ENCODE measurements around the gene KCNA5. TPM values are rescaled to one million over a fixed set of nuclear protein-coding genes. Genes with fewer than 3 reads are reported as not detected.

Gene KCNA5
- polyA plus RNA-seq, 1 donor from 2014 or later: not detected

GRCh38 chr12:5017638-5018348, 25.9 kb upstream of the KCNA5 start:
- Mint-ChIP-seq H3K4me1 (peaks cover 0 to 2% (median 0%) of the 10 kb centered on the region in 3 donors), H3K4me3 (no peak overlapping the region), H3K36me3 (no peaks in the 10 kb centered on the region), H3K9me3 (no peaks in the 10 kb centered on the region), H3K27me3 (peaks cover 17% of the 10 kb centered on the region), H3K27ac (no peak overlapping the region)

GRCh38 chr12:5018677-5019076, 25.0 kb upstream of the KCNA5 start:
- Mint-ChIP-seq H3K36me3 (no peaks in the 10 kb centered on the region), H3K27ac (no peak overlapping the region), H3K4me3 (no peak overlapping the region), H3K9me3 (no peaks in the 10 kb centered on the region), H3K4me1 (peaks cover 0 to 2% (median 0%) of the 10 kb centered on the region in 3 donors), H3K27me3 (peaks cover 17% of the 10 kb centered on the region)

- Mint-ChIP-seq H3K4me1 (no peaks in the 10 kb centered on the region), H3K4me3 (no peak overlapping the region), H3K27me3 (peaks cover 14% of the 10 kb centered on the region), H3K9me3 (no peaks in the 10 kb centered on the region), H3K36me3 (peaks cover 3% of the 10 kb centered on the region), H3K27ac (no peak overlapping the region)
Measured at GRCh38 chr12:5022025-5022424, 21.7 kb upstream of the KCNA5 start.

GRCh38 chr12:5022465-5023061, 21.1 kb upstream of the KCNA5 start:
- Mint-ChIP-seq H3K27ac (no peak overlapping the region), H3K9me3 (no peaks in the 10 kb centered on the region), H3K4me1 (no peaks in the 10 kb centered on the region), H3K36me3 (peaks cover 4% of the 10 kb centered on the region), H3K27me3 (peaks cover 16% of the 10 kb centered on the region), H3K4me3 (no peak overlapping the region)

GRCh38 chr12:5023842-5024241, 19.8 kb upstream of the KCNA5 start:
- Mint-ChIP-seq H3K4me1 (no peaks in the 10 kb centered on the region), H3K9me3 (no peaks in the 10 kb centered on the region), H3K4me3 (no peak overlapping the region), H3K27me3 (peaks cover 19% of the 10 kb centered on the region), H3K27ac (no peak overlapping the region), H3K36me3 (peaks cover 6% of the 10 kb centered on the region)

GRCh38 chr12:5026342-5026938, 17.2 kb upstream of the KCNA5 start:
- H3K9me3 Mint-ChIP-seq: peaks cover 0 to 2% (median 0%) of the 10 kb centered on the region in 3 donors
- H3K4me3 Mint-ChIP-seq: no peak overlapping the region
- no peak overlapping the region for H3K27ac Mint-ChIP-seq
- H3K36me3 Mint-ChIP-seq: peaks cover 6% of the 10 kb centered on the region
- H3K27me3 Mint-ChIP-seq: peaks cover 11% of the 10 kb centered on the region
- H3K4me1 Mint-ChIP-seq: peaks cover 0 to 1% (median under 1%) of the 10 kb centered on the region in 3 donors

GRCh38 chr12:5027046-5027821, 16.4 kb upstream of the KCNA5 start:
- no peak overlapping the region for H3K4me3 Mint-ChIP-seq
- peaks cover 11% of the 10 kb centered on the region for H3K27me3 Mint-ChIP-seq
- H3K4me1 Mint-ChIP-seq: peaks cover 0 to 1% (median 1%) of the 10 kb centered on the region in 3 donors
- H3K9me3 Mint-ChIP-seq: peaks cover 0 to 3% (median 0%) of the 10 kb centered on the region in 3 donors
- H3K27ac Mint-ChIP-seq: no peak overlapping the region
- peaks cover 6% of the 10 kb centered on the region for H3K36me3 Mint-ChIP-seq

GRCh38 chr12:5030066-5030465, 13.6 kb upstream of the KCNA5 start:
- no peak overlapping the region for H3K4me3 Mint-ChIP-seq
- H3K27ac Mint-ChIP-seq: no peak overlapping the region
- peaks cover 9% of the 10 kb centered on the region for H3K27me3 Mint-ChIP-seq
- H3K36me3 Mint-ChIP-seq: peaks cover 6% of the 10 kb centered on the region
- H3K9me3 Mint-ChIP-seq: peaks cover 0 to 3% (median 0%) of the 10 kb centered on the region in 3 donors
- peaks cover 0 to 1% (median 1%) of the 10 kb centered on the region in 3 donors for H3K4me1 Mint-ChIP-seq

GRCh38 chr12:5031242-5031641, 12.4 kb upstream of the KCNA5 start:
- Mint-ChIP-seq H3K27ac (no peak overlapping the region), H3K4me3 (no peak overlapping the region)

GRCh38 chr12:5031958-5032357, 11.7 kb upstream of the KCNA5 start:
- peaks cover 0 to 3% (median 0%) of the 10 kb centered on the region in 3 donors for H3K9me3 Mint-ChIP-seq
- peaks cover 13% of the 10 kb centered on the region for H3K27me3 Mint-ChIP-seq
- H3K27ac Mint-ChIP-seq: no peak overlapping the region
- H3K36me3 Mint-ChIP-seq: peaks cover 3% of the 10 kb centered on the region
- H3K4me3 Mint-ChIP-seq: no peak overlapping the region
- H3K4me1 Mint-ChIP-seq: peaks cover 0 to 1% (median 1%) of the 10 kb centered on the region in 3 donors

More at GRCh38 chr12:5031242-5031641, 12.4 kb upstream of the KCNA5 start:
- H3K4me1 Mint-ChIP-seq: peaks cover 0 to 1% (median 1%) of the 10 kb centered on the region in 3 donors
- H3K36me3 Mint-ChIP-seq: peaks cover 3% of the 10 kb centered on the region
- peaks cover 7% of the 10 kb centered on the region for H3K27me3 Mint-ChIP-seq
- peaks cover 0 to 3% (median 0%) of the 10 kb centered on the region in 3 donors for H3K9me3 Mint-ChIP-seq

- Mint-ChIP-seq H3K9me3 (peaks cover 0 to 3% (median 0%) of the 10 kb centered on the region in 3 donors), H3K4me3 (no peak overlapping the region), H3K27me3 (peaks cover 11% of the 10 kb centered on the region), H3K27ac (no peak overlapping the region), H3K36me3 (peaks cover 2% of the 10 kb centered on the region), H3K4me1 (peaks cover 0 to 1% (median 1%) of the 10 kb centered on the region in 3 donors)
Measured at GRCh38 chr12:5032821-5033220, 10.9 kb upstream of the KCNA5 start.

GRCh38 chr12:5033883-5034282, 9.8 kb upstream of the KCNA5 start:
- H3K27me3 Mint-ChIP-seq: peaks cover 12% of the 10 kb centered on the region
- H3K4me3 Mint-ChIP-seq: no peak overlapping the region
- no peak overlapping the region for H3K27ac Mint-ChIP-seq
- peaks cover 0 to 3% (median 0%) of the 10 kb centered on the region in 3 donors for H3K9me3 Mint-ChIP-seq
- H3K36me3 Mint-ChIP-seq: no peaks in the 10 kb centered on the region
- peaks cover 0 to 1% (median 1%) of the 10 kb centered on the region in 3 donors for H3K4me1 Mint-ChIP-seq

GRCh38 chr12:5034603-5035002, 9.1 kb upstream of the KCNA5 start:
- Mint-ChIP-seq H3K36me3 (no peaks in the 10 kb centered on the region), H3K9me3 (peaks cover 0 to 3% (median 0%) of the 10 kb centered on the region in 3 donors), H3K27ac (no peak overlapping the region), H3K27me3 (peaks cover 15% of the 10 kb centered on the region), H3K4me1 (peaks cover 0 to 1% (median 1%) of the 10 kb centered on the region in 3 donors), H3K4me3 (no peak overlapping the region)

- peaks cover 1 to 6% (median 3%) of the 10 kb centered on the region in 3 donors for H3K4me1 Mint-ChIP-seq
- peaks cover 16% of the 10 kb centered on the region for H3K27me3 Mint-ChIP-seq
- H3K36me3 Mint-ChIP-seq: no peaks in the 10 kb centered on the region
Measured at GRCh38 chr12:5035618-5036017, 8.1 kb upstream of the KCNA5 start.

GRCh38 chr12:5036031-5036430, 7.6 kb upstream of the KCNA5 start:
- Mint-ChIP-seq H3K36me3 (peaks cover under 1% of the 10 kb centered on the region), H3K27ac (no peak overlapping the region), H3K27me3 (peaks cover 18% of the 10 kb centered on the region), H3K4me1 (peaks cover 2 to 11% (median 2%) of the 10 kb centered on the region in 3 donors), H3K4me3 (no peak overlapping the region), H3K9me3 (peaks cover 0 to 3% (median 2%) of the 10 kb centered on the region in 3 donors)

More at GRCh38 chr12:5035618-5036017, 8.1 kb upstream of the KCNA5 start:
- H3K4me3 Mint-ChIP-seq: no peak overlapping the region
- no peak overlapping the region for H3K27ac Mint-ChIP-seq
- H3K9me3 Mint-ChIP-seq: peaks cover 0 to 3% (median 0%) of the 10 kb centered on the region in 3 donors
